Skeletal muscle satellite cell (primary cell): Measurements from ENCODE around the gene ADAMTSL4.

Experiments
- H3K27me3 ChIP-seq: 2 replicates; pipeline ENCODE4 v1.7.0; 2013; ENCODE audit warnings: low read length; ENCODE audit not compliant: control insufficient read depth, insufficient read depth
- H3K36me3 ChIP-seq: 2 replicates; pipeline ENCODE4 v1.7.0; 2013; ENCODE audit warnings: mild to moderate bottlenecking, control low read depth, low read length; ENCODE audit not compliant: insufficient read depth
- H3K4me1 ChIP-seq: 2 replicates; pipeline ENCODE4 v1.7.0; 2013; ENCODE audit warnings: low read length; ENCODE audit not compliant: control insufficient read depth, insufficient read depth
- H3K4me2 ChIP-seq: 2 replicates; pipeline ENCODE4 v1.7.0; 2013; ENCODE audit warnings: mild to moderate bottlenecking, low read length
- H3K4me3 ChIP-seq: 2 replicates; pipeline ENCODE4 v1.7.0; 2013; ENCODE audit warnings: low read length
- H3K9ac ChIP-seq: 2 replicates; pipeline ENCODE4 v1.7.0; 2013; ENCODE audit warnings: mild to moderate bottlenecking, low read depth, low read length, moderate library complexity
- H3K9me3 ChIP-seq: replicated peaks from 2 replicates; pipeline ENCODE4 v1.7.0; 2013; ENCODE audit warnings: mild to moderate bottlenecking, control low read depth, low read length

Gene ADAMTSL4

DNA sequence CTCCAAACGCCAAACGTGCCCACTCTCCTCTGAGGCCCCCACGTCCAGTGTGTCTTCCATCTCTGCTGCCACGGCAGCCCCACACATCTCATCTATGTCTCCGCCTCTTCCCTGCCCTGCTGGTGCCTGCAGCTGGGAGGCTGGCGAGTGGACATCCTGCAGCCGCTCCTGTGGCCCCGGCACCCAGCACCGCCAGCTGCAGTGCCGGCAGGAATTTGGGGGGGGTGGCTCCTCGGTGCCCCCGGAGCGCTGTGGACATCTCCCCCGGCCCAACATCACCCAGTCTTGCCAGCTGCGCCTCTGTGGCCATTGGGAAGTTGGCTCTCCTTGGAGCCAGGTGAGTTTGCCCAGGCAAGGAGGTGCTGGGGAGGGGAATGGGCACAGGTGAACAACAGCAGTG, 8.6 kb downstream of the ADAMTSL4 start:
- Histone ChIP-seq H3K4me1 (peaks cover 33% of the 10 kb centered on the region), H3K9ac (no peak overlapping the region), H3K27me3 (no peaks in the 10 kb centered on the region), H3K4me2 (no peak overlapping the region), H3K36me3 (peaks cover 3% of the 10 kb centered on the region), H3K4me3 (no peak overlapping the region), H3K9me3 (no peaks in the 10 kb centered on the region)

DNA sequence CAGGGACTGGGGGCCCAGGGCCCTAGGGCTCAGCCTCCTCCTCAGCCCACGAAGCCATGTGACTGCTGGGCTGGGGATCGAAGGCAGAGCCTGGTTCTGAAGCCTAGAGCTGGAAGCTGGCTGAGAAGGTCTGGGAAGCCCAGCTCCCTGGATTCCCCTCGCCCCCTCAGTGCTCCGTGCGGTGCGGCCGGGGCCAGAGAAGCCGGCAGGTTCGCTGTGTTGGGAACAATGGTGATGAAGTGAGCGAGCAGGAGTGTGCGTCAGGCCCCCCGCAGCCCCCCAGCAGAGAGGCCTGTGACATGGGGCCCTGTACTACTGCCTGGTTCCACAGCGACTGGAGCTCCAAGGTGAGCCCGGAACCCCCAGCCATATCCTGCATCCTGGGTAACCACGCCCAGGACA, 9.1 kb downstream of the ADAMTSL4 start:
- Histone ChIP-seq H3K4me1 (peaks cover 33% of the 10 kb centered on the region), H3K27me3 (no peaks in the 10 kb centered on the region), H3K9me3 (no peaks in the 10 kb centered on the region), H3K36me3 (peaks cover 3% of the 10 kb centered on the region), H3K4me3 (no peak overlapping the region), H3K4me2 (no peak overlapping the region), H3K9ac (no peak overlapping the region)

DNA sequence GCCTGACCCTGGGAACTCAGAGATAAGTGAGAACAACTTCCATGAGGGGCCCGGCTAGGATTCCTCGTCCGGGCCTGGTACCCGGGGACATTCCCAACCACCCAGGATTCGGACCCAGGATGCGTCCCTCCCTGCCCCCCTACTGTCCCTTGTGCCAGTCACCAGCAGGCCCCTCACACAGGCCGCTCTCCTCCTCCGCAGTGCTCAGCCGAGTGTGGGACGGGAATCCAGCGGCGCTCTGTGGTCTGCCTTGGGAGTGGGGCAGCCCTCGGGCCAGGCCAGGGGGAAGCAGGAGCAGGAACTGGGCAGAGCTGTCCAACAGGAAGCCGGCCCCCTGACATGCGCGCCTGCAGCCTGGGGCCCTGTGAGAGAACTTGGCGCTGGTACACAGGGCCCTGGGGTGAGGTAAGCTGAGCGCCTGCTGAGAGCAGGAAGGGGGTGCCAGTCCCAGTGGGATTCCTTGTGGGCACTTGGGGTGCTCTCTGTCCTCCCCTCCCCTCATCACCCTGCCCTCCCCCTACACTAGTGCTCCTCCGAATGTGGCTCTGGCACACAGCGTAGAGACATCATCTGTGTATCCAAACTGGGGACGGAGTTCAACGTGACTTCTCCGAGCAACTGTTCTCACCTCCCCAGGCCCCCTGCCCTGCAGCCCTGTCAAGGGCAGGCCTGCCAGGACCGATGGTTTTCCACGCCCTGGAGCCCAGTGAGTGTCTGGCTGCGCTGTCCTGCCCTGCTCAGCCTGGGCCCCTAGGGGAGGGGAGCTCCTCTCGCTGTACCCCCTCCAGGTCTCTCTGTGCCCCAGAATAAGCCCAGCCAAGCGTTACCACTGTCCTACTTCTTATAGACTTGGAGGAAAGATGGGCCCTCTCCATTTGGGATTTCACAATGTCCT, 9.8 kb downstream of the ADAMTSL4 start:
- H3K4me3 ChIP-seq, result no peak overlapping the region
- H3K4me2 ChIP-seq, result no peak overlapping the region
- no peaks in the 10 kb centered on the region for H3K27me3 ChIP-seq
- H3K9ac ChIP-seq, result no peak overlapping the region
- H3K36me3 ChIP-seq, result peaks cover 3% of the 10 kb centered on the region
- H3K9me3 ChIP-seq, result no peaks in the 10 kb centered on the region
- H3K4me1 ChIP-seq, result peaks cover 35% of the 10 kb centered on the region

DNA sequence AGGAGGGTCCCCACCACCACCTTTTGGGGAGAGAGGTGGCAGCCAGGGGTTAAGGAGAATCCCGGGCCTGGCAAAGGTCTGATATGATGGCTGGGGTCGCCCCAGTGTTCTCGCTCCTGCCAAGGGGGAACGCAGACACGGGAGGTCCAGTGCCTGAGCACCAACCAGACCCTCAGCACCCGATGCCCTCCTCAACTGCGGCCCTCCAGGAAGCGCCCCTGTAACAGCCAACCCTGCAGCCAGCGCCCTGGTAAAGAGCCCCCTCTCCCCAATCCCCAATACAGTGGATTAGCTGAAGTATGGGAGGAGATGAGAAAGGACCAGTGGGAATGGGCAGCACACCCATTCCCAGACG, 10.4 kb downstream of the ADAMTSL4 start:
- Histone ChIP-seq H3K36me3 (peaks cover 3% of the 10 kb centered on the region), H3K4me1 (peaks cover 42% of the 10 kb centered on the region), H3K9ac (no peak overlapping the region), H3K4me2 (no peak overlapping the region), H3K9me3 (no peaks in the 10 kb centered on the region), H3K27me3 (no peaks in the 10 kb centered on the region), H3K4me3 (no peak overlapping the region)

DNA sequence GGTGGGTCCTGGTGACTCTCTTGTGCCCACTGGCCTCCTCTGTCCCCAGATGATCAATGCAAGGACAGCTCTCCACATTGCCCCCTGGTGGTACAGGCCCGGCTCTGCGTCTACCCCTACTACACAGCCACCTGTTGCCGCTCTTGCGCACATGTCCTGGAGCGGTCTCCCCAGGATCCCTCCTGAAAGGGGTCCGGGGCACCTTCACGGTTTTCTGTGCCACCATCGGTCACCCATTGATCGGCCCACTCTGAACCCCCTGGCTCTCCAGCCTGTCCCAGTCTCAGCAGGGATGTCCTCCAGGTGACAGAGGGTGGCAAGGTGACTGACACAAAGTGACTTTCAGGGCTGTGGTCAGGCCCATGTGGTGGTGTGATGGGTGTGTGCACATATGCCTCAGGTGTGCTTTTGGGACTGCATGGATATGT, 10.8 kb downstream of the ADAMTSL4 start:
- Histone ChIP-seq H3K4me3 (peak overlapping the region; percentile 74), H3K36me3 (peaks cover 3% of the 10 kb centered on the region), H3K4me2 (peak overlapping the region; percentile 85), H3K27me3 (no peaks in the 10 kb centered on the region), H3K4me1 (peaks cover 45% of the 10 kb centered on the region), H3K9me3 (no peaks in the 10 kb centered on the region), H3K9ac (peak overlapping the region; percentile 97)

DNA sequence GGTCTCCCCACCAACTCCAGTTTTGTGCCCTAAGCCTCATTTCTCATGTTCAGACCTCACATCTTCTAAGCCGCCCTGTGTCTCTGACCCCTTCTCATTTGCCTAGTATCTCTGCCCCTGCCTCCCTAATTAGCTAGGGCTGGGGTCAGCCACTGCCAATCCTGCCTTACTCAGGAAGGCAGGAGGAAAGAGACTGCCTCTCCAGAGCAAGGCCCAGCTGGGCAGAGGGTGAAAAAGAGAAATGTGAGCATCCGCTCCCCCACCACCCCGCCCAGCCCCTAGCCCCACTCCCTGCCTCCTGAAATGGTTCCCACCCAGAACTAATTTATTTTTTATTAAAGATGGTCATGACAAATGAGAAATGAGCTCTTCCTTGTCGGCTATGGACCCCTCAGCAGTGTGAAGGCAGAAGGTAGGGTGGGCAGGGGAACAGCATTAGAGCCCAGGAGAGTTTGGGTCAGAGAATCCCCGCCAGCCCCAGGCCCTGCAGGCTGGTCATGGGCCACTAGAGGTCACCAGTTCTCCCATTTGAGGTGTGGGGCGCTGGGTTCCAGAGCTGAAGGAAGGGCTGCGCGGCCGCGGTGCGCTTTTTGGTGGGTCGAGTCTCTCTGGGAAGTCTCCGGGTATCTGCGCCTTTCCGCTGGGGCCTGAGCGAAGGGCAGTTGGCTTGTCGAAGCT, 11.5 kb downstream of the ADAMTSL4 start:
- Histone ChIP-seq H3K27me3 (no peaks in the 10 kb centered on the region), H3K9ac (peak overlapping the region; percentile 97), H3K4me3 (peak overlapping the region; percentile 74), H3K36me3 (no peaks in the 10 kb centered on the region), H3K9me3 (no peaks in the 10 kb centered on the region), H3K4me1 (peaks cover 49% of the 10 kb centered on the region), H3K4me2 (peak overlapping the region; percentile 85)

DNA sequence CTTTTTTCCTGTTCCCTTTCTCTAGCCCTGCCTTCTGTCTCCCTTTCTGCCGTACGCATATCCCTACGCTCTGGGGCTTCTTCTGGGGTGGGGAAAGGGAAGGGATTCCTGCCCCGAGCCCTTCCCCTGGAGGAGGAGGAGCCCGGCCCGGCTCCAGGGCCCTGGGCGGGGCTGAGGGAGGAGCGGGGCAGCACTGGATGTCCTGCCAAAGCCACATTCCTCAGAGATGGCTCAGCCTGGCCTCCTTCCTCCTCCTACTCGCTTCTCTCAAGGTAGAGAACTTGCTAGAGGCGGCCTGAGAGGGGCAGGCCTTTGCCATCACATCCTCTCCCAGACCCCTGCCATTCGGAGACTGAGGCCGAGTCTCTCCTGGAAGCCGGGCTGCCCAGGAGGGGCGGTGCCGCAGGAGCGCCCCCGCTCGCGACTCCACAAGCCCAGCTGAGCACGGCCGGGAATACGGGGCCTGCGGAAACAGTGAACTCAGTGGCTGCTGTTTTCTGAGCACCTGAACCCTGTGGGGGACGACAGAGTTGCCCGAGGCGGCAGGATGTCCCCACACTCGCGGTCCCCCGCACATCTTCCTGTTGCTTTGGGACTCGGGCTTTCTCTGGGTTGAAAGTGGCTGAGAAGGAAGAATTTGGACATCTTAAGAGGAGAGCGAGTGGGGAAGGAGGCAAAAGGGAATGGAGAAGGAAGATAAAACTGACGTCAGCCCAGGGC, 12.2 kb downstream of the ADAMTSL4 start:
- Histone ChIP-seq H3K4me3 (peak overlapping the region; percentile 74), H3K9me3 (no peaks in the 10 kb centered on the region), H3K27me3 (no peaks in the 10 kb centered on the region), H3K4me1 (peaks cover 52% of the 10 kb centered on the region), H3K4me2 (peak overlapping the region; percentile 87), H3K9ac (peak overlapping the region; percentile 97), H3K36me3 (no peaks in the 10 kb centered on the region)

DNA sequence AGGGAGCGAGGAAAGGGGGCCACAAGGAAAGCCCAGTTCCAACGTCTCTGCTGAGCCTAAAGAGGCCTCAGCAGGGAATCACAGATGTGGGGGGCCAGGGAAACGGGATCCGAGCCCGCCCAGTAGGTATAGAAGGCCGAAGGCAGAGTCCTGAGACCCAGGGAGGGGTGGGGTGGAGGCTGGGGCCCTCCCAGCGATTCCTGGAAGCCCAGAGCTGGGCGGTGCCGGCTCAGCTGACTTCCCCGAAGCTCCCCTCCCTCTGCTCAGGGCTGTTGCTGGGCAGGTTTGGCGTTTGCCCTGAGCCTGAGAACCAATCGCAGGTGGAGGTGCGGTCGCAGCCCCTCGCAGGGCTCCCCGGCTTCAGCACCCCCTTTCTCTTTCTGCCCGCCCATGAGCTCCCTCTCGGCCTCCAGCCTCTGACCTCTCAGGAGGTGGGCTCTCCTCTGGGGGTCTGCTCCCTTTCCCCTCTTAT, 12.8 kb downstream of the ADAMTSL4 start:
- Histone ChIP-seq H3K36me3 (no peaks in the 10 kb centered on the region), H3K9ac (peak overlapping the region; percentile 97), H3K27me3 (no peaks in the 10 kb centered on the region), H3K9me3 (no peaks in the 10 kb centered on the region), H3K4me1 (peaks cover 58% of the 10 kb centered on the region), H3K4me3 (peak overlapping the region; percentile 67), H3K4me2 (peak overlapping the region; percentile 87)

DNA sequence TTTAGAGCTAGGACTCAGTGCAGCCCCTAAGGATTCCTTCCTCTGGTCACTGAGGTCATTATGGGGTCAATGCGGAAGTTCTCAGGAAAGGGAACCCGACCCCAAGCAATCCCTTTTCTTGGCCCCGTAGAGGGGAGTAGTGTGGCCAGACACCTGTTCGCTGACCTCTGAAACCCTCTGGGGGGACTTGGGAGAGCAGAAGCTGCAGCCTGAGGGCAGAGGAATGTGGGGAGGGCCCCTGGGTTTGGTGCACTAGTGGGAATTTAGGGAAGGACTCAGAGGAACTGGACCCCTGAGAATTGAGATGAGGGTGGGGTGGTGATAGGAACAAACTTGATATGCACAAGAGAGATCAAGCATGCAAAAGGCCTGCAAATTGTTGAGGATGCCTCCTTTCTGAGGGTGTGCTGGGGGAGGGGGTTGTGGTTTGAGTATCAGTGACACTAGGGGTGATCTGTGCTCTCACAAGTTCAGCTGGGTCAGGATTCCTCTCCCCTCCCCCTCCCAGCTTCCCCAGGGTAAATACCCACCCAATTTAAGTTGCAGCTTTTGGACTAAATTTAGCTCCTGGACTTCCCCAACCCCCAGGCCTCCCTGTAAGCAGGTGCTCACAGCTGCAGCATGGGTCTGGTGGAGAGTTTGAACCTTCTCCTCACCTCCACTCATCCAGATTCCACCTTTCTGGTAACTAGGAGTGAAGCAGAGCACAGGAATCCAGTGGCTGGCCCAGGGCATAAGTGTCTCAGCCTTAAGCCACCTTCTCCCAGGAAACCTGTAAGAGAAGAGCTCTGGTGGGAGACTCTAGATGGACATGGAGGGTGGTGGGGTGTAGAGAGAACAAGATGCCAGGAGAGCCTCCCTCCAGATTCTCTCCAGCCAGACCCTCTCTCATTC, 13.5 kb downstream of the ADAMTSL4 start:
- Histone ChIP-seq H3K9ac (peak overlapping the region; percentile 97), H3K36me3 (no peaks in the 10 kb centered on the region), H3K9me3 (no peaks in the 10 kb centered on the region), H3K4me1 (peaks cover 65% of the 10 kb centered on the region), H3K4me3 (peak overlapping the region; percentile 67), H3K27me3 (no peaks in the 10 kb centered on the region), H3K4me2 (peak overlapping the region; percentile 87)

DNA sequence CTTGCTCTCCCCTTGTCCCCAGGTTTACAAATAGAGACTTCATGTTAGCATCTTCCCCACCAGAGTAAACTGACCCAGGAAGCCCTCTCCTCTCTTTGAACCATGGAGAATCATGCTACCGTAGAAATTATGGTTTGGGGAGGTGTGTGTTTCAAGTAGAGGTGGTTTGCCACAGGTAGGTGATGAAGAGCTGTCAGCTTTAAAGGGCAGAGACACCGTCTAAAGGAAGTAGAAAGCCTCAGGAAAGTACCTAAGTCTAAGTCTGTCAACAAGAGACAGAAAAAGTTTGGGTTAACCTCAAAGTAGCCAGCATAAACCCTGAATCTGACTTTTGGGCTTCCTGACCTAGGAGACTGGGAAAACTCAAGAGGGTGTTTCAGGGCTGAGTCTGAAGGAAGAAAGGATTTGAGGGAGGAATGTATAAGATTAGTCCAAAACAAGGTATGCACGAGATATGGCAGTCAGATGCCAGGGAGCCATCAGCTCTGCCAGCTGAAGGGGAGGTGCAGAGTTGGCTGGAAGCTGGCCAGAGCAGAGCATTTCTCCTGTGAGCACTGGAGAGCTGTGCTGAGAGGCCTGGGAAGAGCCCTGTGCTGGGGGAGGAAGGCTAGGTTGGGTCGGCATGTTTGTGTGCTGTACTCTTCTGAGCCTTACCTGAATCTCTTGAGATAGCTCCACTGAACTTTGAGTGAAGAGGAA, 14.3 kb downstream of the ADAMTSL4 start:
- Histone ChIP-seq H3K4me1 (peaks cover 72% of the 10 kb centered on the region), H3K9me3 (no peaks in the 10 kb centered on the region), H3K36me3 (no peaks in the 10 kb centered on the region), H3K4me2 (peak overlapping the region; percentile 87), H3K9ac (peak overlapping the region; percentile 97), H3K4me3 (peak overlapping the region; percentile 18), H3K27me3 (no peaks in the 10 kb centered on the region)
